HEK293T (cell line): ENCODE data around the gene POLR1A.

Source experiments
- CTCF ChIA-PET: fragments of 350-600 bp; formaldehyde crosslinking; extraction: SDS; loops from one replicate; lab custom pipeline; 2021; ENCODE audit warnings: antibody characterized with exemption, inconsistent platforms; lab: Yijun Ruan, JAX
- POLR2A ChIA-PET: fragments of 350-600 bp; formaldehyde crosslinking; extraction: SDS; loops from one replicate; lab custom pipeline; 2020; ENCODE audit warnings: antibody characterized with exemption, inconsistent platforms; lab: Yijun Ruan, JAX
- DNase-seq: peaks from one replicate; pipeline ENCODE4 v3.0.0; 2012; ENCODE audit warnings: mixed read lengths; ENCODE audit errors: extremely low spot score
- ARNT ChIP-seq: fragments of 450-650 bp; IDR thresholded peaks from 2 replicates; pipeline ENCODE4 v1.6.1; 2017; ENCODE audit warnings: mild to moderate bottlenecking
- BHLHE40 ChIP-seq: fragments of 450-650 bp; IDR thresholded peaks from 2 replicates; pipeline ENCODE4 v1.6.1; 2016; ENCODE audit warnings: mild to moderate bottlenecking, moderate library complexity, borderline replicate concordance
- CTBP1 ChIP-seq: fragments of 450-650 bp; IDR thresholded peaks from 2 replicates; pipeline ENCODE4 v1.6.1; 2016; ENCODE audit warnings: borderline replicate concordance
- ELF4 ChIP-seq: fragments of 450-650 bp; IDR thresholded peaks from 2 replicates; pipeline ENCODE4 v1.6.1; 2017; ENCODE audit warnings: antibody characterized with exemption
- FOXA1 ChIP-seq: fragments of 450-650 bp; IDR thresholded peaks from 2 replicates; pipeline ENCODE4 v1.6.1; 2016; ENCODE audit warnings: mild to moderate bottlenecking
- FOXK2 ChIP-seq: fragments of 450-650 bp; IDR thresholded peaks from 2 replicates; pipeline ENCODE4 v1.6.1; 2016; ENCODE audit warnings: mild to moderate bottlenecking
- FOXM1 ChIP-seq: fragments of 450-650 bp; IDR thresholded peaks from 2 replicates; pipeline ENCODE4 v1.6.1; 2017; ENCODE audit warnings: mild to moderate bottlenecking, borderline replicate concordance
- HDGF ChIP-seq: fragments of 450-650 bp; IDR thresholded peaks from 2 replicates; pipeline ENCODE4 v1.6.1; 2017; ENCODE audit warnings: antibody characterized with exemption, borderline replicate concordance
- L3MBTL2 ChIP-seq: fragments of 450-650 bp; conservative IDR thresholded peaks from 2 replicates; pipeline ENCODE4 v1.6.1; 2016; ENCODE audit warnings: mild to moderate bottlenecking
- LEF1 ChIP-seq: fragments of 450-650 bp; IDR thresholded peaks from 2 replicates; pipeline ENCODE4 v1.6.1; 2017; ENCODE audit warnings: mild to moderate bottlenecking, borderline replicate concordance
- NFRKB ChIP-seq: fragments of 450-650 bp; IDR thresholded peaks from 2 replicates; pipeline ENCODE4 v1.6.1; 2016; ENCODE audit warnings: mild to moderate bottlenecking, moderate library complexity
- PKNOX1 ChIP-seq: fragments of 450-650 bp; IDR thresholded peaks from 2 replicates; pipeline ENCODE4 v1.6.1; 2016
- SP1 ChIP-seq: fragments of 450-650 bp; IDR thresholded peaks from 2 replicates; pipeline ENCODE4 v1.6.1; 2017
- SUZ12 ChIP-seq: fragments of 450-650 bp; IDR thresholded peaks from 2 replicates; pipeline ENCODE4 v1.6.1; 2016; ENCODE audit warnings: mild to moderate bottlenecking
- TARDBP ChIP-seq: fragments of 450-650 bp; IDR thresholded peaks from 2 replicates; pipeline ENCODE4 v1.6.1; 2016
- ZNF384 ChIP-seq: fragments of 450-650 bp; IDR thresholded peaks from 2 replicates; pipeline ENCODE4 v1.6.1; 2016

The POLR1A gene

GRCh38 chr2:86134709-86135108 lies 29.0 kb upstream of the POLR1A start:
- POLR2A ChIA-PET: no interaction called here
- DNase-seq: no peak
- TF ChIP-seq LEF1 (no peak), CTBP1 (no peak), ARNT (no peak), L3MBTL2 (no peak), PKNOX1 (no peak)
- CTCF ChIA-PET: no interaction called here

GRCh38 chr2:86124683-86125082 lies 19.0 kb upstream of the POLR1A start:
- CTCF ChIA-PET: no interaction called here
- POLR2A ChIA-PET: no interaction called here
- TF ChIP-seq PKNOX1: no peak
- no peak for TF ChIP-seq SP1
- TF ChIP-seq NFRKB: no peak
- TF ChIP-seq ZNF384: no peak
- TF ChIP-seq SUZ12: no peak
- no peak for TF ChIP-seq FOXM1
- TF ChIP-seq CTBP1: no peak
- no peak for TF ChIP-seq TARDBP
- no peak for TF ChIP-seq FOXA1
- no peak for TF ChIP-seq HDGF
- TF ChIP-seq FOXK2: no peak
- no peak for TF ChIP-seq BHLHE40
- DNase-seq: no peak

- TF ChIP-seq NFRKB: no peak
- no peak for TF ChIP-seq PKNOX1
- TF ChIP-seq ARNT: no peak
- TF ChIP-seq ELF4: no peak
- no peak for TF ChIP-seq BHLHE40
- TF ChIP-seq SUZ12: no peak
- no peak for TF ChIP-seq LEF1
- TF ChIP-seq FOXA1: no peak
- TF ChIP-seq FOXK2: no peak
- no peak for TF ChIP-seq FOXM1
- TF ChIP-seq SP1: no peak
- no peak for TF ChIP-seq CTBP1
- no peak for TF ChIP-seq TARDBP
- no peak for TF ChIP-seq ZNF384
- TF ChIP-seq HDGF: no peak
- TF ChIP-seq L3MBTL2: no peak
- POLR2A ChIA-PET: no interaction called here
- CTCF ChIA-PET: no interaction called here
- no peak for DNase-seq
Observed at GRCh38 chr2:86123328-86123925, 17.7 kb upstream of the POLR1A start.

- DNase-seq: no peak
- TF ChIP-seq FOXK2 (no peak), CTBP1 (no peak), FOXM1 (no peak), ARNT (no peak), ZNF384 (no peak), NFRKB (no peak), HDGF (no peak), SP1 (no peak), SUZ12 (no peak), L3MBTL2 (no peak), FOXA1 (no peak), TARDBP (no peak), PKNOX1 (no peak), LEF1 (no peak), BHLHE40 (no peak), ELF4 (no peak)
- POLR2A ChIA-PET: no interaction called here
- CTCF ChIA-PET: no interaction called here
Observed at GRCh38 chr2:86118130-86118529, 12.4 kb upstream of the POLR1A start.

- TF ChIP-seq NFRKB (no peak), SP1 (no peak), SUZ12 (no peak), TARDBP (no peak), LEF1 (no peak), PKNOX1 (no peak), FOXM1 (no peak)
- ChIA-PET POLR2A (interaction anchor here (1.5 to 1.9 kb wide), 2 partner anchors 19 to 88 kb away, joined by 6 to 10 read pairs; partner anchors contain the start of gene IMMT), CTCF (no interaction called here)
- no peak for DNase-seq
Observed at GRCh38 chr2:86107031-86107430, 1.3 kb upstream of the POLR1A start.
